ENCODE data around the gene WDFY4.

WDFY4 gene

DNA sequence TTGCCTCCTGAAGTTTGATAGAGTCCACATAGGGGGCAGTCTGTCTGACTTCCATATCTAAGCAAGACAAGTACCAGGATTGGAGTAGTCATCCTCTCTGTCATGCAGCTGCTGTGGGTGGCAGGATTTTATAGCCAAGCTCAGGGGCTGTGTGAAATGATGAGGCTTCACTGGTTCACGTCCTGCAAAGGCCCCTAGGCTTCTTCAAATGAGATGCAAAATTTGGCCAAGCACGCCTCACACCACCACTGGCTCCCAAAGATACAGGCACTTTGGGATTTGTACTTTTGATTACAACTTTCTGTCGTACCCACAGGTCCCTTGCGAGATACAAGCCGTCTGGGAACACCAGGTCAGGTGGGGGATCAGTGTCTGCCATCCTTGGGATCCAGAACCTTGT is 67.1 kb downstream of the WDFY4 start:
- DNase-seq = no peak

DNA sequence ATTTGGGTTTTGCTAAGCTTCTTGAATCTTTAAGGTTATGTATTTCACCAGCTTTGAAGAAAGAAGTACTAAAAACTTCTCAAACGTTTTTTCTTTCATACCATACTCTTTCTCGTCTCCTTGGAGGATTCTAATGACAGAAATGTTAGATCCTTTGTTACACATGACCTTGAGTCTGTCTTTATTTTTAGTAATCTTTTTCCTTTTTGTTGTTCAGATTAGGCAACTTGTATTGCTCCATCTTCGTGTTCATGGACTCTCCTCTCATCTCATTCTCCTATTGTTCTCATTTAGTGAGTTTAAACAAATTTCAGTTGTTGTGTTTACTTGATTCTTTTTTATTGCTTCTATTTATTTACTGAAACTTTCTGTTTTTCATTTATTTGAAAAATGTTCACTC is 73.7 kb downstream of the WDFY4 start:
- no peak for DNase-seq

DNA sequence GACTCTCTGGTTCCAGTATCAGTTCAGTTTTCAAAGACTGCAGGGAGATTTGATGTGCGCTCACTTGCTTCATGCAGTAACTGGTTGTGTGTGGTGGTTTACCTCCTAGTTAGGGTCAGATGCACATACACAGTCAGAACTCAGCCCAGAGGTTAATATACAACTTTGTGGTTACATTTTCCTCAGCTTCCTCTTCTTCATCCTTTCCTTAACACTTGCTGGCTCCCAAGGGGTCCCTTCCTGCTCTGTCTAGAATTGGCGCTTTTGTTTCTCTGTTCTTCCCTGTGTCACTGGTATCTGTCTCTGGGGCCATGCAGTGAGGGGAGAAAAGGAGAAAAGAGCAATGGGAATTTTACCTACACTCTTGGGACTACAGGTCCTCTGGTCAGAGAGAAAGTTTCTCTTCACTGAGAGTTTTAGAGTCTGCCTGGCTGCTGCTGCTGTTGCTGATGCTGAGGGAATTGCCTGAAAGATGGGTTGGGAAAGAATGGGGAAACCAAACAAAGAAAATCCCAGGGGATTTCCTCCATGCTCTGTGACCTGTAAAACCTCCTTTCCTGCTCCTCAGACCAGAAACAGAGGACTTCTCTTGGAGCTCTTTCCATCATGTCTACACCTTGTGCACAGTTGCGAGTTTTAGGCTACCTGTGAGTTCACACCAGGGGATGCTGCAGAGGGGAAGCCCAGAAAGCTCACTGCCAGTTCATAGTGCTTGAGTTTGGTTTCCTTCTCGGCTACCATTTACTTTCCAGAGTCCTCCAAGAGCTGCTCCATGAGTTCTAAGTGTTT is 74.6 kb downstream of the WDFY4 start:
- no peak for DNase-seq

DNA sequence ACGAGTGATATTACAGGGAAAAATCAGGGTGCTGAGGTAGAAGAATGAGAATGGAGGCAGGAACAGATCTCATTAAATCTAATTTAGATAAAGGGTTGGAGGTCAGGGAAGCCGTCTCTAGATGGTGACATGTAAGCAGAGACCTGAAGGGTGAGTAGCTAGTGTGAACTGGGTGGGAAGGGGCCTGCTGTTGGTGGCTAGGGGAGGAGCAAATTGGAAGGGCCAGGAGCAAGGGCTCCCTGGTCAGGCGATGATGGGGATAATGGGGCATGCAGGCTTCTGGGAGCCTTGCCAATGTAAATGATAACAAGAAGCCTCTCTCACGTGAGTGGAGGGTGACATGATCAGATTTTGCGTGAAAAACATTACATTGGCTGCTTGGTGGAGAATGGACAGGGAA is 76.3 kb downstream of the WDFY4 start:
- DNase-seq = no peak

DNA sequence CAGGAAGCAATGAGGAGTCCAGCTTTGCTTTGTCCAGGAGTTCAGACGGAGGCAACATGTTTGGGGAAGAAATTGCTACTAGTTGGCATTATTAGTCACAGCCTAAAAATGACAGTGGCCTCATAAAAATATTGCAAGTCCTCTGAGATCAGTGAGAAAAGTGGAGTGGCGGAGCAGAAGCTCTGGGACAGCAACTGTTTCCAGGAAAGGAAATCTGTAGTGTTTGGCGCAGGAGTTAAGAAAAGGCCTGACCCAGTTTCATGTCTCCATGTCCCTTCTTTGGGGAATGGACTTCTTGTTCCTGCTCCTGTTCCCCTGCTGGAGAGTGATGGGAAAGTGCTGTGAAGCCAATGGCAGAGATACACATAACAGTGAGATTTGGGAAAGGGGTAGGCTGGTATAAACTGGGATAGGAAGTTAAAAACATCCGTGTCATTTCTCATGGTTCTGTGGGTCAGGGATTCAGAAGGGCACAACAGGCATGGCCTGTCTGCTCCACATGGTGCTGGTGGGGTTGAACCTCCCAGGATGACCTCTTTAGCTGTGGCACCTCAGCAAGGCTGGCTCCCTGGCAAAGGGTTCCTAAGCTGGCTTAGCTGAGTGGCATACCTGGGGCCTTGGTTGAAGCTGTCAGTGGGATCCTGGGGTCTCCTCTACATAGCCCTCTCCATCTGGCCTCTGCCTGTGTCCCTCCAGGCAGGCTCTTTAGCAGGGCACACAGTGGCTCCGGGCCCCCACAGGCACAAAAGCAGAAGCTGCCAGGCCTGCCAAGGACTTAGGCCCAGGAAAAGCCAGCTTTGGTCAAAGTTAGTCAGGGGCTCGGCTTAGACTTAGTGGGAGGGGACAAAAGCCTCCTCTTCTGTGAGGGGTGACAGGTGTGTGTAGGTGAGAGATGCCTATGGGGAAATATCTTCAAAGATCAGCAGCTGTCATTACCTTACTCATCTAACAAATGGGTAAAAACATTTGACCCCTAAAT is 77.7 kb downstream of the WDFY4 start:
- no peak for DNase-seq

DNA sequence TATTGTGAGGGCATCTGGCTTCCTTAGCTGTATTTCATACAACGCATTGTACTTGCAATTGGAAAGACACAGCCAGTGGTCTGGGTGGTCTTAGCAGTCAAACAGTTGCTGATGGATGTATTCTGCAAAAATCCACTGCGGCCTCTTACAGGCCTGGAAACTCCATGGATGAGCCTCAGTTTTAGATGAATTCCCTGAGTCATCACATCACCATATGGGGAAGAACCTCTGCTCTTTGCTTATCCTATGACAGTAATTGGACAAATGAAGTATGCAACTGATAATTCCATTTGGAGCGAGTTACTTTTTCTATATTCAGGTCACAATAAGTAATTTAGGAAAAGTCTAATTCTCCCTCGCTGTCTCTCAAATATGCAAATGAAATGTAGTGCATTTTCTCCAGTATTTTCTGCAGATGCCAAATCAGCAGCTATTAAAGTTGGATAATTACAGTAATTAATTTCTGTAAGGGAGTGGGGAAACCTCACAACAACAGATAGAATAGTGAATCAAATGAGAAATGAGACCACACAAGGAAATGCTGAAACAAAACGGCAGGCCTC is 78.8 kb downstream of the WDFY4 start:
- no peak for DNase-seq

DNA sequence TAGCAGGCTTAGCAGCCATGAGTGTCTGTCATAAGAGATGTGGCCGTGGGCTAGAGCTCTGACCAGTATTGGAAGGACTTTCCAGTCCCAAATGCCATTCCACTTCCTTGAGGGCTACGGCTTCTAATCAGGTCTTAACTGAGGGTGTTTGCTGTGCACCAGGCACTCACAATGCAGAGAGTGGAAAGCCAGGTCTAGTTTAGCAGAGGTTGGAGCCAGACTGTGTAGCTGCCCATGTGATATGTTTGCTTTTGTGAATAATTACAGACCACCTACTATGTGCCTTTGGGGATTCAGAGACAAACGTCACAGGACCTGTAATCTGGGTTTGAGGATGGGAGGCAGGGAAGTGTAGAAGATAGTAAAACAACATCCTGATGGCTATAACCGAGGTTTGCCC is 79.8 kb downstream of the WDFY4 start:
- no peak for DNase-seq

DNA sequence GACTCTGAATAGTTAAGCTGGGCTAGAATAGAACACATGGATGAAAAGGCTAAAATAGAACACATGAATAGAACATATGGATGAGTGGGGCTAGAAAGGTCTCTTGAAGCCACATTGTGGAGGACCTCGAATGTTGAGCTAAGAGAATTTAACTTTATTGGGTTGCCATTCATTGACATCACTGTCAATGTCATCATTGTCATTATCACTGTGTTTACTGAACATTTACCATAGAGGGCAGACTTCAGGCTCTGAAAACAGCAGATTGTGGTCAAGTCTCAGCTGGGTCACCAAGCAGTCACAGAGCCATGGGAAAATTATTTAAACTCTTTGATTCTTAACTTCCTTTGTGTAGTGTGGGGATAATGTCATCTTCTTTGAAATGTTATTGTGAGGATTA is 80.4 kb downstream of the WDFY4 start:
- no peak for DNase-seq

DNA sequence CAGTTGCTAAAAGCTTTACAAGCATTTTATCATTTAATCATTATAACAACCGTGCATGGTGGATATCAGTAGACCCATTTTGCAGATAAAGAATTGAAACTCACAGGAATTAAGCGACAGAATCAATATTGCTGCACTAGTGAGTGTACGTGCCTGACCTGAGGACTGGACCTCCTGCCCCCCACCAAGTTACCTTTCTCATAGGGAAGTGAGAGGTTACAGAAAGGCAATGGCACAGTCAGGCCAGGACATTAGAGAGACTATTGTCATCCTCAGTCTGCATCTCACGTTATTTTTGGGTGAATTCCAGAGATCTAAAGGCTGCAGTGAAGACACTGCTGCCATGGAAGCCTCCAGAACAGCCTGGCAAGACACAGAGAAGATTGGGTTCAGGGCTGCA is 80.9 kb downstream of the WDFY4 start:
- DNase-seq = no peak

DNA sequence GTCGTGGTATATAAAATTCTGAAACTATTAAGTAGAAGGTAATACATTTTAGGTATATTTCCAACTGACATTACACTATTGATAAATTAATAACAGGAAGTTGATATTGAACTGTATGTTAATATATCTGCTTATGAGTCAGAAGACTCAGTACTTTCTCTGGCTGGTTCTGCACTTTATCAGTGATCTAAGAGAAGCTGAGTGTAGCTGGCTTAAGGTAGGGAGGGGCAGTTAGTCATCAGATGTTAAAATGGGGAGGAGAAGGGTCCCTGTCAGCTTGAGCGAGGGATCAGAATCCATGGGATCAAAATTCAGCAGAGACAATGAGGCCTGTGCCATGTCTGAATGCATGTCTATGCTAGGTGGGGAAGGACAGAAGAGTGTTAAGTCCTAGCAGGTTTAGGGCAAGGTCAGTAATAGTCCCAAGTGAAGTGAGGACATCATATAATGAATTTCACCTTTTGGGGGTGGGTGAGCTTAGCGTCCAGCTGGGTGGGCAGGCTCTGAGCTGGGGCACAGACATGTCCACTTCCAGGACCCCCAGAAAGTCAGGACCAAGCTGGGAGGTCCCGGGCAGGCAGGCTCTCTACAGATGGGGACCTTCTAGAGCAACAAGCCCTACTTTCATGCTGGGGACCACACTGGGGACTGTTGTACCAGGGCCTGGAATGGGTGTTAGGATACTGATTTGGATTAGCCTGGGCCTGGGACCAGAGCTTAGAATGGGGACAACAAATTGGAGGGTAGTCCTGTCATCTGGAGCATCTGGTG is 82.9 kb downstream of the WDFY4 start:
- DNase-seq = no peak

DNA sequence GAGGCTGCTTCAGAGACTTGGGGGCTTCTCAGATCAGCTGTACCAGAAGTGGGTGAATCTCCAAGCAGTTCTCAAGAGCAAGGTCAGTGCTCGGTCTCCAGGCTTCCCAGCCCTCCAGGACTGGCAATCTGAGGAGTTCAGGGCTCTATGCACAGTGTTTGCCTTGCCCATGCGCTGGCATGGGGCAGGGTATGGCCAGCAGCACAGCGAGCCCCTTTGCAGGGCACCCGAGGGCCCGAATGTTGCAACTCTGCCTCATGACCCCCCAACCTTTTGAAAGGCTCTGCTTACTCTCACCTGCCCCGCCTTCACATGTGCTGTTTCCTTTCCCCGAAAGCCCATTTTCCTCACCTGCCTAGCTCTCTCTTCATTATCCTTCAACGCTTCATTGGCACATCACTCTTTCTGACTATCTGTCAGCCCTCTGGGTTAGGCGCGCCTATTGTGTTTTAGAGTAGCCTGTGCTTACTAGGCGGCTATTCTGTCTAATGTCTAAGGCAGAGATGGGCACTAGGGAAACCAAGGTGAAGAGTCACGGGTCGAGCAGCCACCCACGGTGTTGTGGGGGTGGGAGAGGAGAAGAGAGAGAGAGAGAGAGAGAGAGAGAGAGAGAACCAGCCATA is 83.6 kb downstream of the WDFY4 start:
- no peak for DNase-seq

DNA sequence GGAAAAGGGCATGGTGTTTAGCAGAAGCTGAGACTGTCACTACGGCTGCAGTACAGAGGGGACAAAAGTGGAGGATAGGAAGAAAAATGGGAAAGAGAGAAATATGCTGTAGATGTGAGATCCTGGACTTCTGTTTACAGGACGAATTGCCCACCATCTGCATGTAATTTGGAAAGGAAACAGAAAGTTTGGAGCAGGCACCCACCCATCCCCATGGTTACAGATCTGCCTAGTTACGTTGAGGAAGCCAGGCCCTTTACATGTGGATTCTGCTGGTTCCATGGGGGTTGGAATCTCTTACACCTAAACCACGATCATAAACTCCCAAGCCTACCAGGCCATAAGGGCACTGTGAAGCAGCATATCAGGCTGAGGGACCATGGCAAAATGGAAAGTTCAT is 84.3 kb downstream of the WDFY4 start:
- DNase-seq = no peak

DNA sequence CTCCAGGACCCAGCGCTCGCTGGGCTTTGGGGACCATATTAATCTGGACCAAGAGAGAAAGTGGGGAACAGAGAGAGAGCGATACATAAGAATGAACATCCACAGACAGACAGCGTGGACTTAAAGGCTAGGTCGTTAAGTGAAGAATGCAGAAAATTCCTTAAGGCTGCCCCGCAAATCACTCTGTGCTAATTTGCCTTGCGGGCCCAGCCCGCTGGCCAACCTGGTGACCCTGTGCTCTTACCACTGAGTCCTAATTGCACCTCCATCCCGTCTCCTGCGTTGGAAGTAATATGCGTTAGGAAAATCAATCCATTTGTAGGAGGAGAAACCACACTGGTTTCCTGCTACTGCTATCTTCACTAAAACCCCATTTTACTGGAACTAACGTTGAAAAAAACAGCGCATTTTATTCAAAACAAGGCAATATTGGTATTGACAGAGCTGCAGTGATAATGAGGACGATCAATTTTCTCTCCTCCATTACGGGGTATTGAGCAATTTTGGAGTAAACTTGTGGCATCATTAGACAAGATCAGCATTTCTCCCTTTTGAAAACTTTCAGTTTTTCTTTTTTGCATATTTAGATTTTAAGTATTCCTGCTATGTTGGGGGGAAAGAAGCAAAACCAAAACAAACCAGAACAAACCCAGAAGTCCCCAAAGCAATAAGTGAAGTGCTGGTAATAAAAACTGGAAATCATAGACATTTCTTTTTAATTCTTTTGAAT is 85.2 kb downstream of the WDFY4 start:
- no peak for DNase-seq

DNA sequence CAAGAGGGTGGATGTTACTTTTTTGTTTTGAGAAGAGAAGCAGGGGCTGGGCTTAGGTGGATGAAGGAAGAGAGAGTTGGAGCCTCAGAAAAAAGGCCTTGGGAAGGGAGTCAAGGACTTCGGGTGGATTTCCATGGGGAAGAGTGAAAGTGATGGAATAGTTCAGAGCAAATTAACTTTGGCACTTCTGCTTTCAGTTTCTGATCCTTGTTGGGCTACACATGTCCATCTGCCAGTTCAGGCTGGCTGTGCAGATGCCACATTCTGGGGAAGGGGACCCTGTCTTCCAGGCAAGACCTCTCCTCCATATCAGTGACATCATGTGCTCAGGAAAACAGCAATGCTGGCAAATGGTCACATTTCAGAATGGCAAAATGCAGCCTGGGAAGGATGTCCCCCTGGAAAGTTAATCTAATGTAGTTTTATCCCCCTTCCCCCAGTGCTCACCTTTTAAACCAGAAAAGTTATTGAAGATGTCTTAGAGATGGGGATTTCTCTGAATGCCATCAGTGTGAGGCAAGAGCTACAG is 86.0 kb downstream of the WDFY4 start:
- no peak for DNase-seq

DNA sequence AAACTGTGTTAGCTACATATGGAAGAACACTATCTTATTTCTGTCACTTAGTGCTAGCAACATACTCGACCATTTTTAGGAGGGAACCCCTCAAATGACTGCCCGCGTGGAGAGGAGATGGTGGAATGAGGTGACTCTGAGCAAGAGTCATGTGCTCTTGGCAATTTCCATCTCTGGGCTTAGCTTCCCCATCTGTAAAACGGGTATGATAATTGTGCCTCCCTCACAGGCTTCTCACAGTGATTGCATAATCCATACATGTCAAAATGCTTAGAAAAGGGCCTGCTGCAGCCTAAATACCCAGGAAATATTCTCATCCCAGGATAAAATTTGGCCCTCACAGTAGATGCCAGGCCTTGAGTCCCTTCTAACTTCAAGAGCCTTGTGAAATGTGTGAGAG is 86.6 kb downstream of the WDFY4 start:
- no peak for DNase-seq

DNA sequence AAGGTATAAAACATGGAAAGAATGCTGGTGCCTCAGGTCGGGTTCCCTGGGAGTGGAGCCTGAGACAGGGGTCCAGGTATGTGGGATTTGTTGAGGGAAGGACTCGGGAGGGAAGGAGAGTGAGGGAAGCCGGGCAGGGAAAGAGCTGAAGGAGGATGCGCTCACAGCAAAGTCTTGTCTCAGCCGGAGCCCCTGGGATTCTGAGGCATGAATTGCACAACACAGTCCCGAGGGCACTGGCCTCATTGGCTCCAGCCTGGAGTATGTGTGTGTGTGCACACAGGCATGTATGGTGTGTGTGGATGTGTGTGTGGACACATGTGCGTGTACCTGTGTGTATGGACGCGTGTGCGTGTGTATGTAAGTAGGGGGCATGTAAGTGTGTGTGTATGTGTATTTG is 87.4 kb downstream of the WDFY4 start:
- DNase-seq = no peak

DNA sequence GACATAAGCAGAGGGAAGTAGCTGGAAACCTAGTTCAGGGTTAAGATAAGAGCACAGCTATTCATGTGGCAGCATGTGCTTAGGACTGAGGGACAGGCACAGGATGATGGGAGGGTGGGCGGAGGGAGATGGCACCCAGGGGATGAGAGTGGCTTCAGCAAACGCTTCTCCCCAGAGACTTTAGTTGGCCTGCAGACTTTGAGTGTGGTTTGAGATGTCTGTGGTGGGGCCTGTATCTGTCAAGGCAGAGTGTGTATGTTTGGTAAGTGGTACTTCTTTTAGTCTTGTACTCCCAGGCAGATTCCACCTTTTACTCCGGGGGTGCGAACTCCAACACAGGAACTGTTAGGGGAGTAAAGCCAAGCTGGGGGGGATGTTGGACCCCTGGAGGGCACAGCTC is 88.9 kb downstream of the WDFY4 start:
- DNase-seq = no peak

DNA sequence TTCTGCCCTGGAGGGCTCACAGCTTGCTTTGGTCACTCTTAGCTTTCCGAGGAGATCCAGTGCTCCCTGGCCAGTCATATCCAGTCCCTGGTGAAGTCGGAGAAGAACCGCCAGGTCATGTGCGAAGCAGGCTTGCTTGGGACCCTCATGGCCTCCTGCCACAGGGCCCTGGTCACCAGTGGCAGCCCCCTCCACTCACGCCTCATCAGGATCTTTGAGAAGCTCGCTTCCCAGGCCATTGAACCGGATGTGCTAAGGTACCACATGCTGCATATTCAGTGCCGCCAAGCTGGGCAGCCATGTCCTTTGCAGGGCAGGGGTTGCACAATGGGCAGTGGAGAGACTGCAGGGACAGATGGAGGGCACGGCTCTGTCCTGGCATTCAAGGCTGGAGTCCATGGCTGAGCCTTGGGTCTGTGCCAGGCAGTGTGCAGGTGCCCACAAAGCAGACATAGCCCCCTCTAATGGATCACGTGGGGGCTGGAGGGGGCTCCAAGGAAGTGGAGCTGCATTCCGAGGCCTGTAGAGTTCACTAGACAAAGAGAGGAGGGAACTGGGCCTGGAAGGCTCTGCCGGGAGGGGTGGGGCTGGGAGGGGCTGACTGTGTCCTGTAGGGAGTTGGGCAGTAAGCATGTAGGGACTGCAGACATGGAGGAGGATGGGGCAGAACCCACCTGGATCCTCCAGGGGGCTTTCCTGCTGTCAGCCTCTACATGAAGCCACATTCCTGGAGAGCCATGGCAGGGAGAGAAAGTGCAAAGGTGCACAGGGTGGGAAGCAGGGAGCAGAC is 89.9 kb downstream of the WDFY4 start:
- DNase-seq = no peak

DNA sequence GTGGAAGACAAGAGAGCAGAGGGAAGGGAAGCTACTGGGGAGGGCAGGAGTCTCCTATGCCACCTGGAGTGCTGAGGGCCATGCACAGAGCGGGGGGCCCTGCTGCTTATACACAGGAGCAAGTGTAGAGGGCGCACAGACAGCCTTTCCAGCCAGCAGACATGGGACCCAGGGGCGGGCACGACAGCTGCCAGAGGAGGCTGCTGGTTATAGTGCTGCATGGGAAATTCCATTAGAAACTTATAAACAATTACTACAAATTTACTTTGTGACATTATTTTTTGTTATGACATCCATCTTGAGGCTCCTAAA is 90.5 kb downstream of the WDFY4 start:
- no peak for DNase-seq

DNA sequence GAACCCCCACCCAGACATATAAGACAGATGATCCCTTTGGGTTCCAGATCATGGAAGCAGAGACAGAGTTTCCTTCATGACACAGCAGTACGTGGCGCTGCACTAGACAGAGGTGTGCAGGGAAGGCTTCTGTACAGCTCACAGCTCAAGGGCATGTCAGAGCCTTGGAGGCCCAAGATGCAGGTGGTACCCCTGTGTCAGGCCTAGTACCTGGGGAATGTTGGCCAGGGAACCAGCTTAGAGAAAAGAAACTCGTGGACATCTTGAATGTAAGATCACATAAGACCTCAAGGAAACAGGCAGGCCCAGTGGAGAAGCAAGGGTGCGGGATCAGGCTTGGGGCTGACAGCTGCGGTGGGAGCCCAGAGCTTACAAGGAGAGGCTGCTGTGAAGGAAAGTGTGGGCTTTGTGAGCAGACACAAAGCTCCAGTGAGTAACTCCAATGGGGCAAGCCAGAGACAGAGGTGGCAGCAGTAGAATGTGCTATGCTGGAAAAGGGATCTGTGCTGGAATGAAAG is 91.4 kb downstream of the WDFY4 start:
- DNase-seq = no peak

DNA sequence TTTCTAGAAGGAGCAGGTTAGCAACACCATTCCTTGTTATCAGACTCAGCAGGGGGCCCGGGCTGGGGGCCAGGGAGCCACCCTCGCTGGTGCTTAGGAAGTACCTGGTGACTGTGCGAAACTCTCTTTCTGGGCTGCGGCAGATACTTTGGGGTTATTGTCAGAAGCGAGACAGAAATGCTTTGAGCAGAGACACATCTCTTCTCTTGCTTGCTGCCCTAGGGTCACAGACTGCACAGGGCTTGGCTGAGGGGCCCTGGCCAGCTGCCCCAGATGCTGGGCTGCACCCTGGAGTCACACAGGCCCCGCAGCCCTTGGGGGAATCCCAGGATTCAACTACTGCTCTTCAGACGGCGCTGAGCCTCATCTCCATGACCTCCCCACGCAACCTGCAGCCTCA is 91.9 kb downstream of the WDFY4 start:
- DNase-seq = no peak
